ENCODE results near the gene LPP. TPM values are rescaled to one million over a fixed set of nuclear protein-coding genes. Genes with fewer than 3 reads are reported as not detected.

Gene LPP
- polyA plus RNA-seq, 2 of the 4 experiments (the other 2 are of a cell fraction), result 11.0 to 30.8 TPM

GRCh38 chr3:188537606-188538005, 383.6 kb downstream of the LPP start:
- Histone ChIP-seq H3K4me2 (no peak overlapping the region), H3K4me3 (no peak overlapping the region), H3K27ac (no peak overlapping the region), H3K4me1 (peaks cover 43% of the 10 kb centered on the region), H3K9me3 (no peaks in the 10 kb centered on the region)
- ChIA-PET POLR2A (no interaction called here), CTCF (no interaction called here)
- FAIRE-seq (no peak), ATAC-seq (no peak), DNase-seq (ENCODE audit: low read depth in 1 of 2, low spot score in 1 of 2) (no peak)
- WGBS (ENCODE audit: missing lambda C conversion rate), result 95% methylated on average over 3 of the region's 3 CpGs
- TF ChIP-seq BHLHE40 (IDR thresholded peaks at IDR 0.05; ENCODE audit: low read depth, low read length) (no peak), CTCF (IDR thresholded peaks at IDR 0.05) (no peak), EHF (CRISPR knock-in tag; IDR thresholded peaks at IDR 0.05) (no peak), JUNB (IDR thresholded peaks at IDR 0.05) (no peak), ZNF302 (CRISPR knock-in tag; IDR thresholded peaks at IDR 0.05) (no peak), NPAS2 (CRISPR knock-in tag; IDR thresholded peaks at IDR 0.05; ENCODE audit: borderline replicate concordance) (no peak), REST (IDR thresholded peaks at IDR 0.05) (no peak), HOXB5 (CRISPR knock-in tag; IDR thresholded peaks at IDR 0.05) (no peak), PHF8 (IDR thresholded peaks at IDR 0.05; ENCODE audit: borderline replicate concordance, low read depth) (no peak)

- H3K4me2 ChIP-seq, result no peak overlapping the region
- H3K4me3 ChIP-seq, result no peak overlapping the region
- no peak overlapping the region for H3K27ac ChIP-seq
- ATAC-seq (no peak), FAIRE-seq (no peak), DNase-seq (ENCODE audit: low read depth in 1 of 2, low spot score in 1 of 2) (no peak)
- no peak for TF ChIP-seq CBX2 (IDR thresholded peaks at IDR 0.05; ENCODE audit: borderline replicate concordance, low read depth)
- H3K9me3 ChIP-seq, result no peaks in the 10 kb centered on the region
- ChIA-PET CTCF (interaction anchor here (0.6 to 1.0 kb wide), 2 partner anchors 333 to 416 kb away, joined by 3 to 4 read pairs; no protein-coding TSS in a partner anchor), POLR2A (no interaction called here)
- peaks cover 36% of the 10 kb centered on the region for H3K4me1 ChIP-seq
- 94% methylated on average over 3 of the region's 3 CpGs for WGBS (ENCODE audit: missing lambda C conversion rate)
These were observed 385.1 kb downstream of the LPP start for GRCh38 chr3:188539037-188539436.

- Histone ChIP-seq H3K27ac (peak overlapping the region in 1 of 2 experiments; percentile 48; a peak in 2 of 6 replicates), H3K4me3 (no peak overlapping the region), H3K4me2 (no peak overlapping the region), H3K9me3 (no peaks in the 10 kb centered on the region), H3K4me1 (peaks cover 29% of the 10 kb centered on the region)
- ChIA-PET CTCF (interaction anchor here (0.6 to 1.0 kb wide), 2 partner anchors 333 to 415 kb away, joined by 3 to 4 read pairs; no protein-coding TSS in a partner anchor), POLR2A (no interaction called here)
- peak; percentile 10 for TF ChIP-seq MAFK (IDR thresholded peaks at IDR 0.05; ENCODE audit: partially characterized antibody)
- no peak for TF ChIP-seq RNF2 (IDR thresholded peaks at IDR 0.05; ENCODE audit: borderline replicate concordance, low read depth)
- TF ChIP-seq CBX2 (IDR thresholded peaks at IDR 0.05; ENCODE audit: borderline replicate concordance, low read depth), result no peak
- no peak for TF ChIP-seq KDM1A (IDR thresholded peaks at IDR 0.05; ENCODE audit: low read depth)
- no peak for FAIRE-seq
- DNase-seq (ENCODE audit: low read depth in 1 of 2, low spot score in 1 of 2), result no peak
- no peak for ATAC-seq
These were observed 385.8 kb downstream of the LPP start for GRCh38 chr3:188539631-188540194.

GRCh38 chr3:188542196-188542595, 388.2 kb downstream of the LPP start:
- no peak for DNase-seq (ENCODE audit: low read depth in 1 of 2, low spot score in 1 of 2)
- Histone ChIP-seq H3K4me1 (peaks cover 36% of the 10 kb centered on the region), H3K27ac (0 out of 6 replicates have a peak overlapping the region, but pooled peaks of 1 of the 2 experiments have one; percentile 20), H3K9me3 (no peaks in the 10 kb centered on the region), H3K4me2 (peak overlapping the region; percentile 56), H3K4me3 (no peak overlapping the region)
- POLR2A ChIA-PET, result no interaction called here
- TF ChIP-seq NFE2L2 (conservative IDR thresholded peaks at IDR 0.05; ENCODE audit: low read length), result no peak
- 0 out of 2 replicates have a peak, but pooled peaks have one; percentile 32 for TF ChIP-seq GATA3 (IDR thresholded peaks at IDR 0.05; ENCODE audit: borderline replicate concordance)
- ATAC-seq, result peak in 1 of 2 experiments; percentile 55; a peak in 2 of 6 replicates
- FAIRE-seq, result no peak
- CTCF ChIA-PET, result no interaction called here
- 0% methylated on average over 1 of the region's 1 CpG for WGBS (ENCODE audit: missing lambda C conversion rate)
